Osteoblast (primary cell): Measurements from ENCODE around the gene TMEM218. TPM values are rescaled to one million over a fixed set of nuclear protein-coding genes. Genes with fewer than 3 reads are reported as not detected.

ENCODE experiments used
- DNase-seq: peaks from one replicate; pipeline ENCODE4 v3.0.0; 2011; ENCODE audit warnings: low spot score, mixed read lengths; ENCODE audit not compliant: insufficient read length; ENCODE audit errors: missing footprints
- H2AFZ ChIP-seq: 2 replicates; pipeline ENCODE4 v1.6.0; 2011; ENCODE audit warnings: mild to moderate bottlenecking, low read length
- H3K27ac ChIP-seq: 2 replicates; pipeline ENCODE4 v1.5.1; 2011; ENCODE audit warnings: mild to moderate bottlenecking, low read depth, low read length, moderate library complexity
- H3K27me3 ChIP-seq: 2 replicates; pipeline ENCODE4 v1.6.0; 2012; ENCODE audit warnings: mild to moderate bottlenecking, control low read depth, inconsistent platforms, low read length, moderate library complexity; ENCODE audit not compliant: insufficient read depth
- H3K36me3 ChIP-seq: 2 replicates; pipeline ENCODE4 v1.5.1; 2011; ENCODE audit warnings: mild to moderate bottlenecking, low read length, control low read depth, moderate library complexity; ENCODE audit not compliant: insufficient read depth
- H3K4me1 ChIP-seq: 2 replicates; pipeline ENCODE4 v1.5.1; 2011; ENCODE audit warnings: mild to moderate bottlenecking, low read length, control low read depth, moderate library complexity; ENCODE audit not compliant: insufficient read depth
- H3K4me2 ChIP-seq: 2 replicates; pipeline ENCODE4 v1.6.0; 2011; ENCODE audit warnings: mild to moderate bottlenecking, low read length; ENCODE audit not compliant: insufficient read depth
- H3K4me3 ChIP-seq: fragments of 200-600 bp; sonication (generic); 3 replicates; pipeline ENCODE4 v1.5.1; 2012; ENCODE audit warnings: mild to moderate bottlenecking, low read length, inconsistent platforms; ENCODE audit not compliant: insufficient read depth
- H3K79me2 ChIP-seq: 2 replicates; pipeline ENCODE4 v1.6.0; 2012; ENCODE audit warnings: mild to moderate bottlenecking, low read length, control low read depth, inconsistent platforms; ENCODE audit not compliant: insufficient read depth
- H3K9me3 ChIP-seq: 2 replicates; pipeline ENCODE4 v1.5.1; 2011; ENCODE audit warnings: low read depth, low read length, control low read depth
- H4K20me1 ChIP-seq: 2 replicates; pipeline ENCODE4 v1.6.0; 2012; ENCODE audit warnings: mild to moderate bottlenecking, low read length, control low read depth; ENCODE audit not compliant: insufficient read depth
- CTCF ChIP-seq: IDR thresholded peaks from 2 replicates; pipeline ENCODE4 v1.5.1; 2011; ENCODE audit warnings: mild to moderate bottlenecking, low read depth, low read length, moderate library complexity; ENCODE audit errors: extremely low read depth
- total RNA-seq: library from RNA; depleted of rRNA; stranded (reverse); fragments of >200 nt; gene quantifications from 2 replicates; pipeline ENCODE4 v1.2.3, GENCODE V29; 2012

TMEM218 gene
- 22.1 and 30.0 TPM in 2 replicates for total RNA-seq

- H3K27me3 ChIP-seq, result no peaks in the 10 kb centered on the region
- peak within 1 kb of the TSS; percentile 91 for H3K4me2 ChIP-seq
- peak within 1 kb of the TSS; percentile 75 for H3K27ac ChIP-seq
- no peaks in the 10 kb centered on the region for H3K9me3 ChIP-seq
- peaks cover 9% of the 10 kb centered on the region for H3K79me2 ChIP-seq
- no peaks in the 10 kb centered on the region for H4K20me1 ChIP-seq
- no peaks in the 10 kb centered on the region for H3K36me3 ChIP-seq
- no peak for TF ChIP-seq CTCF
- peak within 1 kb of the TSS; percentile 99 for H2AFZ ChIP-seq
- H3K4me1 ChIP-seq, result no peaks in the 10 kb centered on the region
- DNase-seq, result peak; percentile 99
- H3K4me3 ChIP-seq, result peak within 1 kb of the TSS; percentile 85
Observed at GRCh38 chr11:125111343-125112207, at the start of gene TMEM218. Gene TMEM218 (minus strand): TSS chr11:125111626. CDS start chr11:125102241, 9,385 bp downstream.

GRCh38 chr11:125157953-125158680 lies 46.7 kb upstream of the TMEM218 start:
- H3K27ac ChIP-seq, result no peak overlapping the region
- H2AFZ ChIP-seq, result no peak overlapping the region
- no peaks in the 10 kb centered on the region for H3K36me3 ChIP-seq
- H3K27me3 ChIP-seq, result peaks cover 3% of the 10 kb centered on the region
- no peaks in the 10 kb centered on the region for H3K9me3 ChIP-seq
- H3K4me1 ChIP-seq, result no peaks in the 10 kb centered on the region
- H3K4me2 ChIP-seq, result no peak overlapping the region
- H3K4me3 ChIP-seq, result no peak overlapping the region
- DNase-seq, result no peak
- TF ChIP-seq CTCF, result no peak
- no peaks in the 10 kb centered on the region for H4K20me1 ChIP-seq
- H3K79me2 ChIP-seq, result no peaks in the 10 kb centered on the region

DNA sequence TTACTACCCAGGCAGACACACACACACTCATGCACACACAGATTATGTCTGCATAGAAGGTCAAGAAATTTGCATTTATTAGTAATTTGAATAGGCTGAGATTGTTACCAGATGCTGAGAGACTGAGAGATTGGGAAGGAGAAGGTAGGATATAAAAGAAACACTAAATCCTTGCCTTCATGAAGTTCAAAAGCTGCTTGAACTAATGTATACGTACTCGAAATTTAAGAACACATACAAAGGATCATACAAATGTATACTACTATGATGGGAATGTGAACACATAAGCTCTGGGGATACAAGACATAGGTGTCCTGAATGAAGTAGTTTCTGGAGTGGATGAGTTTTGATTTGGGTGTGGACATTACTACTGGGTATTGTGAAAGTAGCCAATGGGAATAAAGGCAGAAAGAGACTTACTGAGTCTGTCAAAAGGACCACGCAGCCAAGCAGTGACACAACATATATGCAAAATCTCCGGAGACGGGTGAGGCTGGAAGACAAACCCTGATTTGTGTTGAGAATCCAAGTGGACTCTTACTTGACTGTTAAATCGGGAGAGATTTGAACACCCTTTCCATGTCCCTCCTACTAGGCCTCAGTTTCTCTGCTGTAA lies 45.8 kb upstream of the TMEM218 start:
- H3K4me3 ChIP-seq, result no peak overlapping the region
- no peaks in the 10 kb centered on the region for H3K36me3 ChIP-seq
- no peaks in the 10 kb centered on the region for H3K9me3 ChIP-seq
- H4K20me1 ChIP-seq, result no peaks in the 10 kb centered on the region
- DNase-seq, result no peak
- H3K4me1 ChIP-seq, result no peaks in the 10 kb centered on the region
- H3K4me2 ChIP-seq, result no peak overlapping the region
- H3K79me2 ChIP-seq, result no peaks in the 10 kb centered on the region
- no peak for TF ChIP-seq CTCF
- H3K27me3 ChIP-seq, result no peaks in the 10 kb centered on the region
- no peak overlapping the region for H3K27ac ChIP-seq
- H2AFZ ChIP-seq, result no peak overlapping the region
